Activated T-cell treated with anti-CD3 and anti-CD28 coated beads for 48 hours (primary cell): Measurements from ENCODE around the gene ZBTB20.
"Not testable (repeated sequence)": the region's sequence is repeated elsewhere in the genome, so short reads cannot be mapped to it uniquely, and the experiment has no call there.

ENCODE experiments used
- DNase-seq: peaks from one replicate; pipeline ENCODE4 v3.0.0-alpha.2; 2020; ENCODE audit warnings: low read depth

The ZBTB20 gene

GRCh38 chr3:115146418-115147328 lies at the start of gene ZBTB20:
TSS of gene ZBTB20 (minus strand) at chr3:115147288.
- peak; percentile 61 for DNase-seq

- DNase-seq = no peak
Observed at GRCh38 chr3:115194476-115194875, 47.4 kb upstream of the ZBTB20 start.

GRCh38 chr3:115190747-115191146 lies 43.7 kb upstream of the ZBTB20 start:
- no peak for DNase-seq

- no peak for DNase-seq
Observed at GRCh38 chr3:115187149-115187757, 40.2 kb upstream of the ZBTB20 start.

GRCh38 chr3:115186351-115187148 lies 39.5 kb upstream of the ZBTB20 start:
- DNase-seq = no peak

- not testable (repeated sequence) for DNase-seq
Observed at GRCh38 chr3:115184859-115185572, 37.9 kb upstream of the ZBTB20 start.

GRCh38 chr3:115178930-115179329 lies 31.8 kb upstream of the ZBTB20 start:
- not testable (repeated sequence) for DNase-seq

- no peak for DNase-seq
Observed at GRCh38 chr3:115169808-115170207, 22.7 kb upstream of the ZBTB20 start.

GRCh38 chr3:115165701-115166100 lies 18.6 kb upstream of the ZBTB20 start:
- no peak for DNase-seq

GRCh38 chr3:115165266-115165665 lies 18.2 kb upstream of the ZBTB20 start:
- DNase-seq = no peak

- DNase-seq = no peak
Observed at GRCh38 chr3:115164374-115165221, 17.5 kb upstream of the ZBTB20 start.

- DNase-seq = no peak
Observed at GRCh38 chr3:115162759-115163158, 15.7 kb upstream of the ZBTB20 start.

- DNase-seq = no peak
Observed at GRCh38 chr3:115161866-115162265, 14.8 kb upstream of the ZBTB20 start.

- DNase-seq = no peak
Observed at GRCh38 chr3:115161168-115161834, 14.2 kb upstream of the ZBTB20 start.

GRCh38 chr3:115160295-115160694 lies 13.2 kb upstream of the ZBTB20 start:
- DNase-seq = no peak

GRCh38 chr3:115156046-115156654 lies 9.1 kb upstream of the ZBTB20 start:
- no peak for DNase-seq

- DNase-seq = no peak
Observed at GRCh38 chr3:115154611-115155010, 7.5 kb upstream of the ZBTB20 start.

GRCh38 chr3:115151921-115152320 lies 4.8 kb upstream of the ZBTB20 start:
- DNase-seq = no peak

GRCh38 chr3:115148142-115148790 lies 1.2 kb upstream of the ZBTB20 start:
- no peak for DNase-seq
